ENCODE results near the gene SEL1L3.

SEL1L3 gene

GRCh38 chr4:25728886-25729285 is 133.9 kb downstream of the SEL1L3 start:
- DNase-seq, result no peak

GRCh38 chr4:25727711-25728493 is 134.9 kb downstream of the SEL1L3 start:
- no peak for DNase-seq

- no peak for DNase-seq
Measured at GRCh38 chr4:25725870-25726269, 136.9 kb downstream of the SEL1L3 start.

- no peak for DNase-seq
Measured at GRCh38 chr4:25723409-25723808, 139.4 kb downstream of the SEL1L3 start.

- no peak for DNase-seq
Measured at GRCh38 chr4:25722964-25723363, 139.8 kb downstream of the SEL1L3 start.

- no peak for DNase-seq
Measured at GRCh38 chr4:25713812-25714211, 149.0 kb downstream of the SEL1L3 start.

GRCh38 chr4:25712611-25713010 is 150.2 kb downstream of the SEL1L3 start:
- DNase-seq, result no peak

- no peak for DNase-seq
Measured at GRCh38 chr4:25710637-25711036, 152.2 kb downstream of the SEL1L3 start.

- DNase-seq, result no peak
Measured at GRCh38 chr4:25704516-25704915, 158.3 kb downstream of the SEL1L3 start.

GRCh38 chr4:25703731-25704388 is 158.9 kb downstream of the SEL1L3 start:
- no peak for DNase-seq

- no peak for DNase-seq
Measured at GRCh38 chr4:25702848-25703247, 159.9 kb downstream of the SEL1L3 start.

GRCh38 chr4:25700661-25701060 is 162.1 kb downstream of the SEL1L3 start:
- DNase-seq, result no peak

- no peak for DNase-seq
Measured at GRCh38 chr4:25697516-25697915, 165.3 kb downstream of the SEL1L3 start.

All from T-helper 1 cell (primary cell).